DMS53 (cell line): ENCODE data around the gene LAMP1.
A peak's percentile ranks its signal among the peaks of the same experiment; 100 is the strongest.
"Not testable (repeated sequence)": the region's sequence is repeated elsewhere in the genome, so short reads cannot be mapped to it uniquely, and the experiment has no call there.

Source experiments
- DNase-seq: peaks from one replicate; lab custom pipeline; 2025; lab: John Stamatoyannopoulos, UW

Gene LAMP1, protein sequence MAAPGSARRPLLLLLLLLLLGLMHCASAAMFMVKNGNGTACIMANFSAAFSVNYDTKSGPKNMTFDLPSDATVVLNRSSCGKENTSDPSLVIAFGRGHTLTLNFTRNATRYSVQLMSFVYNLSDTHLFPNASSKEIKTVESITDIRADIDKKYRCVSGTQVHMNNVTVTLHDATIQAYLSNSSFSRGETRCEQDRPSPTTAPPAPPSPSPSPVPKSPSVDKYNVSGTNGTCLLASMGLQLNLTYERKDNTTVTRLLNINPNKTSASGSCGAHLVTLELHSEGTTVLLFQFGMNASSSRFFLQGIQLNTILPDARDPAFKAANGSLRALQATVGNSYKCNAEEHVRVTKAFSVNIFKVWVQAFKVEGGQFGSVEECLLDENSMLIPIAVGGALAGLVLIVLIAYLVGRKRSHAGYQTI

DNA sequence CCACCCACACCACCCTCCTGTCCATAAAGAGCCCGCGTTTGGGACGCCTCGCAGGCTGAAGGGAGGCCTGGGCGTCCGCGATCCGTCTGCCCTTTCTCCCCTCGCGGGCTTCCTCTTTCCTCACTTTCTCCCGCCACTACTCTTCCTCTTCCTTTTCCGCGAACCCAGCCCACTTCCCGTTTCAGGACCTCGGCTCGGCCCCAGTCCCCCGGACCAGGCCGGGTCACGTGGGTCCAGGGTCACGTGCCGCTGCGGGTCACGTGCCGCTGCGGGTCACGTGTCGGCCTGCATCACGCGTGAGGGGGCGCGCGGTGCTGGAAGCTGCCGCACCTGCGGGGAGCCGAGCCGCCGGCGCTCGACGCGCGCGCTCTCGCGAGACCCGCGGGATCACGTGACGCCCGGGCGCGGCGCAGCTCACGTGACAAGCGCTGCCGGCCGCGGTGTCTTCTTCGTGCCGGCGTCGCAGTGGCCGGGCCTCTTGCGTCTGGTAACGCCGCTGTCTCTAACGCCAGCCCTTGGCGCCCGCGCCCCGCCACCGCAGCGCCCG, at the start of gene LAMP1:
TSS of gene LAMP1 (plus strand) at position 417 of the 547 bp plus-strand sequence. CDS start 196 bp downstream, outside the sequence.
- DNase-seq, result peak; percentile 95

DNA sequence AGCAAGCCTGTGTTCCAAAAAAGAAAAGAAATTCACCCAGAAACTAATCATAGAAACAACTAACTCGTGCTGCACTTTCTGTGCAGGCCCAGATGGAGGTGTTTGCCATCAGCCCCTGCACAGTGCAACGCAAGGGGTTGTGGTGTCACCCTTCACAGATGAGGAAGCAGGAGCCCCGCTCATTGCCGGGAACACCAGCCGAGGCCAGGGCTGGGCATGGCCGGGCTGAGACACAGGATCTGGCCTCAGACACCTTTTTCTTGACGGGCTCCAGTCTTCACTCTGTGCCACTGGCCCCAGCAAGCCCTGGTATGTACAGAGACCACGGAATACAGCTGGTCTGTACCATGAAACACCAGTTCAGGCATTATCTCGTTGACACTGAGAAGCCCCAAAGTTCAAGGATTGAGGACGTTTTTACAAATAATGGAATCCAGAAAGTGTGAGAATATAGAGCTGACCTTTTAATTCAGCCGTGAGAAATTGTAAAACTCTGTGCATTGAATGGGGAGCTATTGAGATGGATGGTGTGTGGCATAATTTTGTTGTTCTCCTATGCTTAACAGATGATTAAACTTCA, 44.4 kb upstream of the LAMP1 start:
- DNase-seq, result no peak

DNA sequence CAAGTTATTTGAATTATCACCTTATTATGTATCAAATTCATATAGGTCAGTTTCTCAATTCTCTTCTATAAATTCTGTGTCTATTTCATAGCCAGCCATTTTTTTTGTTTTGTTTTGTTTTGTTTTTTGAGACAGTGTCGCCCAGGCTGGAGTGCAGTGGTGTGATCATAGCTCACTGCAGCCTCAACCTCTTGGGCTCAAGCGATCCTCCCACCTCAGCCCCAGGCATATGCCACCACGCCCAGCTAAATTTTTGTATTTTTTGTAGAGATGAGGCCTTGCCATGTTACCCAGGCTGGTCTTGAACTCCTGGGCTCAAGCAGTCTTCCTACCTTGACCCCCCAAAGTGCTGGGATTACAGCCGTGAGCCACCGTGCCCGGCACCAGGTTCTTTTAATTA, 39.1 kb upstream of the LAMP1 start:
- not testable (repeated sequence) for DNase-seq

DNA sequence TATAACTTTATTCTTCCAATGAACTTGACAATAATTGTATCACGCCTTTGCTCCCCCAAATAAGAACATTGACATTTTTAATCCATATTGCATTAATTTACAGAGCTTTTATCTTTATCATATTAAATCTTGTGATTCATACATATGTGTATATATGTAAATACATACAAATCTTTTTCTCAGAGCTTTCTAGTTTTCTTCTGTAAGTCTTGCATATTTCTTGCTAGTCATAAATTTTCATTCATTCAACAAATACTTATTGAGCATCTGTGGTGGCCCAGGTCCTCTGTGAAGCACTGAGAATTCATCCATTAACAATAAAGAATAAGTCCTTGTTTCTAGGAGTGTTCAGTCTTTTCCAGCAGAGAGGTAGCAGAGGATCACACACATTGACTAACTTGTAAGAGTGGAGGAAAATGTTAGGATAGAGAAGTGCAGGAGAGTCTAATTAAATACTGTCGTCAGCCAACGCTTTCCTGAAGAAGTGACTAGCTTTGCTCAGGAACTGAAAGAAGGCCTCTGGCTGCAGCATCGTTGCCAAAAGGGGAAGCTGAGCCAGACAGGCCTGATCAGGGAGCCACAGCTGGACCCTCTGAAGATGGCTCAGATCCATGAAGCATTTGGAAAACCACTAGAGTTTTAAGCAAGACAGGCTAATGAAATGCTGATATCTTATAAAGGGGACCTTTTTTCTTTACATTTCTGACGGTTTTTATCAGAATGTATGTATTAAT, 38.6 kb upstream of the LAMP1 start:
- DNase-seq, result no peak

DNA sequence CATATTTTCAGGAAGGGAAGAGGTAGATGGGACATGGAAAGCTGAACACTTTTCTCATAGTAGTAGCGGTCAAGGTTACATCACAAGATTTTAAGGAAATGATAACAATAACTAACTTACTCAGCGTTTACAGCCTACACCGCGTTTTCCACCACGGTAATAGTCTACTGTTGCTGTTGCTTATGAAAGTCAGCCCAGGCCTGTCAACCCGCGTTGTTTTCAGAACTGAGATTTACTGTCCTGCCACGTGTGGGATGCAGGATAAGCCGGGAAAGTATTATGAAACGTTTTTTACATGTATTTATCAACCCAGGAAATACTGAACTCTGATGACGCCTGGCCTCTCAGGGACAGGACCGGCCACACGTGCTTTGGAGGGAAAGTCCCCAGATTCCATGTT, 36.0 kb upstream of the LAMP1 start:
- no peak for DNase-seq

DNA sequence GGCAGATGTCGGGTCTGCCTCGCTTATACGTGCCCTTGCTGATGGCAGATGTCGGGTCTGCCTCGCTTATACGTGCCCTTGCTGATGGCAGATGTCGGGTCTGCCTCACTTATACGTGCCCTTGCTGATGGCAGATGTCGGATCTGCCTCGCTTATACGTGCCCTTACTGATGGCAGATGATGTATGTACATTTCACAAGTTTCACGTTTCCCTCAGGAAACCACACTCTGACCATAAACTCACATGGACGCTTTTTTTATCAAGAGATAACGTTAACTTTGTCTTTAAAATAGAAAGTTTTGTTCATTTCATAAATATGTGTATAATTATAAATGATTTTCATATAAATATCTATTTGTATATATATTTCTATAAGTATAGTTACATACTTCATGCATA, 34.0 kb upstream of the LAMP1 start:
- not testable (repeated sequence) for DNase-seq

DNA sequence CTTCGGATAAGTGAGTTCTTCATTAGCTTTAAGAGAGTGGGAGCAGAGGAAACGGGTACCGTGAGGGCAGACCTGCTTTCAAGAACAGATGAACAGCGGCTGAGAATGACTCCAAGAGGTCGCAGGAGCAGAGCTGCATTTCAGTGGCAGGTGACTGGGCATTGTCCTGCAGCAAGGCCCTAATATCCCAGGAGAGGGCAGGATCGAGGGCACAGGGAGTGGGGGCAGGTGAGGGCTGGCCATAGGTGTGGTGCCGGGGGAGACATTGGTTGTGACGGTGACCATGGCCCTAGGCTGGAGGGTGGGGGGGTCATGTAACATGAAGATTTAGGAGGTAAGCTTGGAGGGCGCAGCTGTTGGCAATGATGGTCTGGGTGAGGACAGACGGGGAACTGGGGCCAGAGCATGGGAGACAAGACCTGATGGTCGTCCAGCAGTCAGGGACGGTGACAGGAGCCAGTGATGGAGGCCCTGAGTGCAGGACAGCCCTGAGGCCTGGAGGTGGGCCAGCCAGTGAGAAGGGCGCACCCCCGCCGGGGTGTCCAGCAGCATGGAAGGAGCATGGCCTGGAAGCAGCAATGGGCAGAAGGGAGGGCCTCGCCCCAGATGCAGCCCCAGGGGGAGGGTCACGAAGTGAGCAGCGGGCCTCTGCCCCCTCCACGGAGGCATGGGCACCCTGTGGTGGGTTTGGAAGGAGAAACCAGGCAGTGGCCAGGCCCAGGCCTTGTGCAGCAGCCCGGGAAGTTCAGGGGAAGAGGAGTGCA, 29.2 kb upstream of the LAMP1 start:
- no peak for DNase-seq

DNA sequence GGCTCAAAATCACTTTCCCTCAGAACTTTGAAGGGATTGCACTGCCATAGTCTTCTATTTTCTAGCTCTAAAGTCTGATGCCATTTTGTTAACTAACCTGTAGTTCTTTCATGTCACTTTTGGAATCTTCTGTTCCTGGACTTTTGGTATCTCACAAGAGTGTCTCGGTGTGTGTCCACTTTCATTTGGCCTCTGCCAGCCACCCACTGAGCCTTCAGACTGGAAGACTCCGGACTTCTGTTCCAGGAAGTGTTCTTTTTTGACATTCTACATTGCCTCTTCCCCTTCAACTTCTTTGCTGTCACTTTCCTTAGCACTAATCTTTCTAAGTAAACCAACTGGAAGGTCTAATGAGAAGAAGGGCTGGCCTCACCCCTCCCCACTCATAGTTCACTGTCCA, 25.0 kb upstream of the LAMP1 start:
- DNase-seq, result no peak

DNA sequence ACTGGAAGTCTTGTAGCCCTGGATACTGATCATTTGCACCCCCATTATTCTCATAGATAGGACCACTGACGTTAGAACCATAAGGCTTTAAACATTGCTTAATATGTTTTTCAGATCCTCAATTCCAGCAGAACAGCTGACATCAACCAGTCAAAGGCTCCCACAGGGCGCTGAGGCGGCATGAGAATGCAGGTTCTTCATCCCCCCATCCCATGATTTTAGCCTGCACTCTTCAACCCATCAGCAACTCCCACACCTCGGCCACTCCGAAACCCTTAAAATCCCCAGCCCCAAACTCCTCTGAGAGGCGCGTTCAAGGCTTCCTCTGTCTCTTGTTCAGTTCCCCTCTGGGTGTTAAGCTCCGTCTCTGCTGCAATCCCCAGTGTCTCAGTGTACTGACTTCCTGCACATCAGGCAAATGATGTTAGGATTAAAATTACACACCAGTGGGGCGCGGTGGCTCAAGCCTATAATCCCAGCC, 24.3 kb upstream of the LAMP1 start:
- DNase-seq, result no peak

DNA sequence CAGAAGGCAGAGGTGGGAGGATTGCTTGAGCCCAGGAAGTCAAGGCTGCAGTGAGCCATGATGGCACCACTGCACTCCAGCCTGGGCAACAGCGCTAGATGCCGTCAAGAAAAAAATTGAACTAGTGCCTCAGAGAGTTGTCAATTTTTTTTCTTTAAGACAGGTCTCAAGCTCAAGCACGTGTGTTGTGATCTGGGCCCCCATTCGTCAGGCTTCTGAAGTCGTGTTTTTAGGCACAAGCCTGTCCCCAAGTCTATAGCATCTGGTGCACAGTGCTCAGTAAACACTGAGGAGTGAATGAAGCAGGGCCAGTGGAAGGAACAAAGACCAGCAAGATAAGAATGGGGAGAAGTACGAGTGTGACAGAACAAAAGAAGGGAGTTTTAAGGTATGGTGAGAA, 23.7 kb upstream of the LAMP1 start:
- no peak for DNase-seq

DNA sequence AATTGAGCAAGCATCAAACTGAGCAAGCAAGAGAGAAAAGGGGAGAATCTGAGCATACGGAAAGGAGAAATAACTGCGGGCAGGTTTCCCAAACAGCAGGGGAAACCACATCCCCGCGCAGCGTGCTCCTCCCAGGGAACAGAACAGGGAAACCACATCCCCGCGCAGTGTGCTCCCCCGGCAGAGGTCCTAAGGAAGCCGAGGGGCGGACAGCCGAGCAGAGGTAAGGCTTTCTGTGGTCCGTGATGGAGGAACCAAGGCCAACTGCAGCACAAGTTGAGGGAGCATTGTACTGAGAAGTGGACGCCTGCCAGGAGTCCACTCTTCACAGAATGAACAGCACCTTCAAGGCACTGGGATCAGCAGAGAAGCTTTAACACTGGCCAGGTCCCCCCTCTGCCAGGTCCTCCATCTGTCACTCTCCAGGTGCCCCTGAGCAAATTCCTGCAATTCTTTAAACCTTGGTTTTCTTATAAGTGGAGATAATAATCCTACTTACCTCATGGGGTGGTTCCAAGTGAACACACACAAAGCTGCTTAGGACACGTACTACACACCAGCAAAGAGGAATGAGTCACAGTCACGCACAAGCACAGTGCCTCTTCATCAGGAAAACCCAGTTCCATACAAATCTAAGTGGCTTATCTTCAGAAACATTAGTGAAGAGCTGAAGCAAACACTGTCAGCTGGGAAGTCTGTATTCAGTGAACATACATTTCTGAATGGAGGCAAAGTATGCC, 23.0 kb upstream of the LAMP1 start:
- peak; percentile 53 for DNase-seq

DNA sequence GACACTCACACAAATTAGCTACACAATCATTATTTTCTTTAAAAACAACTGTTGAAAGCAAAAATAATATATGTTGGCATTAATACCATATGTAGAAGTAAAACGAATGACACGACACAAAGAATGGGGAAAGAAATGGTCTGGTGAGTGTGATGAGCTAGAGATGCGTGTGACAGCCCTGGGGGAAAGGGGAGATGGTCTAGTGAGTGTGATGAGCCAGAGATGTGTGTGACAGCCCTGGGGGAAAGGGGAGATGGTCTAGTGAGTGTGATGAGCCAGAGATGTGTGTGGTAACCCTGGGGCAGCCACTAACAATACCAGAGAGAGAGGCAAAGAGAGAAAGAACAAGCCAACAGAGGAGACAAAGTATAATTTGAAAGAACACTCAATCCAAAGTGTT, 22.3 kb upstream of the LAMP1 start:
- no peak for DNase-seq

DNA sequence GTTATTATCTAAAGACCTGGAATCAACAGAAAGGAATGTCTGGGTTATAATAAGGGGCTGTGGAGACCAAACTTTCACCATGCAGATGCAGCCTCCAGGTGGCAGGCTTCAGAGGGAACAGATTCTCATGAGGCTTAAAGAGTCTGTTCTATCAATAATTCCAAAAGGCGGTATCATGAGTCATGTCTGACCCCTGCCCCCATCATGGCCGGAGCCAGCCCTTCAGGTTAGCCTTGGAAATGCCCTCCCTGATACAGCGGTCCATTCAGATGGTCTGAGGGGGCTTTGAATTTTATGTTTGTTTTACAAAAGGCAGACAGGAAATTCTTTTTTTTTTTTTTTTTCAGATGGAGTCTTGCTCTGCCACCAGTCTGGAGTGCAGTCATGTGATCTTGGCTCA, 21.7 kb upstream of the LAMP1 start:
- peak; percentile 65 for DNase-seq

DNA sequence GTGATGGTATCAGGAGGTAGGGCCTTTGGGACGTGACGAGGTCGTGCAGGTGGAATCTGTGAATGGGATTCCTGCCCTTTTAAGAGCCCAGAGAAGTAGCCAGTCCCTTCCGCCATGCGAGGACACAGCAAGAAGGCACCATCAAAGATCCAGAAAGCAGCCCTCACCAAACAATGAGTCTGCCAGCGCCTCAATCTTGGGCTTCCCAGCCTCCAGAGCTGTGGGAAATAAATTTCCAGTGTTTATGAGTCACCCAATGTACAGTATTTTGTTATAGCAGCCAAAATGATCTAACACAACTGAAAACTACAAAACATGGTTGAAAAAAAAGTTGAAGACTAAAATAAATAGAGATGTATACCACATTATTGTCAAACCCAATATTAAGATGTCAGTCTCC, 16.9 kb upstream of the LAMP1 start:
- DNase-seq, result no peak

DNA sequence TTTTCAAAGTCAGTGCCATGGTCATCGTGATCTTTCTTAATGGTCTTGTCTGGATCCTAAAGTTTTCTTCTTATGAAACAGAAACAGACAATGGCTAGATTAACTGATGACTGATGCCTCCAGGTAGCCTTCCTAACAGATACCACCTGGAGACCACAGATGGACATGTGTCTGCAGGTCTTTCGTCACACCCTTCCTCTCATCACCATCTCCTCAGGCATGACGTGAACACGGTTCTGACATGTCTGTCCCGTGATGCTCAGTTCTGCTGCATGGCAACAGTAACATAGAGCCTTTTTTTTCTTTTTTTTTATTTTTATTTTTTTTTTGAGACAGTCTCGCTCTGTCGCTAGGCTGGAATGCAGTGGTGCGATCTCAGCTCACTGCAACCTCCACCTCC, 13.1 kb upstream of the LAMP1 start:
- no peak for DNase-seq

DNA sequence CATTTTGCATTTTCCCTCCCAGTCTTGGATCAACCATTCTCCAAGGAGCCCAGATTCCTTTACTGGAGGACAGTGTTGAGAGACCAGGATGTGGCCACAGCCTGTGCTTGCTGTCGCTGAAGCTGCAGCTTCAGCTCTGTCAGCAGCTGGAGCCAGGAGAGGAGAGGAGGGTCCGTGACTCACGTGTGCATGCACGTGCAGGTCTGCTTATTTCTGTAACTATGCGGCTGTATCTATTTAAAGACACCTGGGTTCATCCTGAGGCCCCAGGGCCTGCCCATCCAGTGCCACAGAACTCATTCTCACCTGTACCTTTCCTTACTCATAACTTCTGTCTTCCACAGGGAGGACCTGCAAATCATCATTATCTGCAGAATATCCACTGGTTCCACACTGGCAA, 8.2 kb upstream of the LAMP1 start:
- DNase-seq, result peak; percentile 27

DNA sequence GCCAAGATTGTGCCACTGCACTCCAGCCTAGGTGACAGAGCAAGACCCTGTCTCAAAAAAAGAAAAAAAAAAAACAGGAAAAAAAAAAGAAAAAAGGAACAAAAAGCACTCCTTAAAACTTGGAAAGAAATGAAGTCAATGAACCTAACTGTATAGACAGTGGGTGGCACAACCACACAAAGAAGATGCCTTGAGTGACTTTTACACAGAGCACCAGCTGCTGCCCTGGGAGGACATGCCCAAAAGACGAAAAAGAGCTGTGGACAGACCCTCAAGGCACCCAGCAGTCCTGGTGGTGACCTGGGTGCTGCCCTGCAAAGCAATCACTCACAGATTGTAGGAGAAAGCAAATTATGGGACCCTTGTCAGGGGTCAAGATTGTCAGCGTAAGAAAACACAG, 5.9 kb upstream of the LAMP1 start:
- no peak for DNase-seq

DNA sequence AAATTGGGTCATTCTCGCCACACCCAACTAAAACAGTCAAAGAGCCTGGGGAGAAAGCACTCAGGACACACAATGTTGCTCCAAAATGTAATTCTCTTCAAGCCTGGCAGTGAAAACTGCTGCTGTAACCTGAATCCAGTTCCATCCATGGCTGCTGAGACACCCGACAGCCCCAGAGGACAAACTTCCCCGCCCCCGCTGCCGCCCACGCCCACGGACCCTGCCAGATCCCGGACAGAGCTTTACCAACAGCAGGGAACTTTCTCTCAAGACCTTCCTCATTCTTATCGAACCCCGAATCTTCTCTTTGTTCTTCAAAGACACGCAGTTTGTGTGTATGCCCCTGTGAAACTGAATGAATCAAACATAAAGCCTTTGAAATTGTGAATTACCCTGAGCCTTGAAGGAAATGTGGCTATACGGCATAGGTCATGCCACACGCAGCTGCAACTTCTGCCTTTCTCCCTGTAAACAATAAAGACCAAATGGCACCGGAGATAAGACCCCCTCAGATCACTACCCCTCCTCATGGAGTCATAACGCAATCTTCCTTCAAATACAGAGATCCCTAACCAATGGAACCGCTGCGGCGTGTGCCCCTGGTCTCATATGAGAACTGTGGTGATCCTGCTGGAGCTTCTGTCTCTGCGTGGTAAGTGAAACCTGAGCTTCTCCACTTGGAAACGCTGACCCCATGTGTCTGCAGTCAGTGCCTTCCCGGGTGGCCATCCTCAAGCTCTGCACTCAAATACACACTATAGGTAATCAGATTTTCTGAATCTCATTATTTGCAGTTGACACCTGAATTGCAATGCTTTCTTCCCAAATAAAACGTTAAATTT, 4.8 kb upstream of the LAMP1 start:
- peak; percentile 41 for DNase-seq

DNA sequence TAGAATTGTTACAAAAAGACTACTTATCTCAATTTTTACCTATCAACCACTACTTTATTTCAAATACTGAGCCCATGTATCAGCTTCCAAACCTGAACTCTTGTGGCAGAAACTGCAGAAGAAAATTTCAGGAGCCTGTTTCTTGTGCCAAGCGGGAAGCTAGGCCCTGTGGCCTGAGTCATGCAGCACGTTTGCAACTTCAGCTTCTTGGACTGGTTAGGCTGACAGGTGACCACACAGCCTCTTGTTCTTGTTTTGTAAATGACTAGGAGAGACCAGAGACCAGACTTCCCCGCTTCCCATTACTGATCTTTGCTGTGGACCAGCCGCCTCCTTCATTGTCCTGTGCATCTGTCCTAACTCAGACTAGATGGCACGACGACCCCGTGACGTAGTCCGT, 3.4 kb upstream of the LAMP1 start:
- DNase-seq, result no peak

DNA sequence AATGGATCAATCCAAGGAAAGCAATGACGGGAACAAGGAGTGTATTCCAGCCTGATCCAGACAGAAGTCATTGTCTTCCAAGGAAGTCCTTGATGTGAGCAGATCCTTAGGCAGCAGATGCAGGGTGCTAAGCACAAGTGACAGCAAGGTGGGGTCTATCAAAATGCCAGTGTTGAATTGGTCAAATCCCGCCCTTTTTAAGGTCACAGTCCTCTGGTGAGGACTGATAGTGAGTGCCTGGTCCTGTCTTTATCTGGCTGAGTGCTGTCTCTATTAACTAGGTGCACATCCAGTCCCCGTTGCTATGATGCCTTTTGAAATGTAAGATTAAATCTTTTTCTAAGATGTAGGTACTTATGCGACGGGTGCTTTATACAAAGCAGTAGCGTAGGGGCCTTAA, 1.3 kb upstream of the LAMP1 start:
- DNase-seq, result no peak
